HG03442 (cell line): ENCODE data around the gene PLEKHH2.
A peak's percentile ranks its signal among the peaks of the same experiment; 100 is the strongest.

Experiments used
- ATAC-seq: cut with Tn5 transposase; IDR thresholded peaks from one replicate; pipeline ENCODE4 v1.9.1; 2021; ENCODE audit warnings: mild to moderate bottlenecking, moderate library complexity; ENCODE audit not compliant: unreplicated experiment

The PLEKHH2 gene

DNA sequence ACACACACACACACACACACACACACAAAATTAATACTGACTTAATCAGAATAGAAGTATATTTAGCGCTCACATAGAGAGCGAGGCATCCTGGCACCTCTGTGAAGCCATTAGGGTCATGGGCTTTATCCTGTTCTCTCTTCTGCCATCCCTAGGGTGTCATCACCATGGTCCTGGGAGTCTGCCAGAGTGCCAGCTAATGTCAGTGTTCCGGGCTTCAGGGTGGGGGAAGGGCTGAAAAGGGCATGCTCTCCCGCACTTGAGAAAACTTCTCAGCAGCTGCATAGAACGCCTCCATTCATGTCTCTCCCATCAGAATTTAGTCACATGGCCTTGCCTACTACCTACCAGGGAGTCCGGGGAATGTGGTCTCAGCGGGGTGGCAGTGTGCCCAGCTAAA is 117.1 kb downstream of the PLEKHH2 start:
- no peak for ATAC-seq

DNA sequence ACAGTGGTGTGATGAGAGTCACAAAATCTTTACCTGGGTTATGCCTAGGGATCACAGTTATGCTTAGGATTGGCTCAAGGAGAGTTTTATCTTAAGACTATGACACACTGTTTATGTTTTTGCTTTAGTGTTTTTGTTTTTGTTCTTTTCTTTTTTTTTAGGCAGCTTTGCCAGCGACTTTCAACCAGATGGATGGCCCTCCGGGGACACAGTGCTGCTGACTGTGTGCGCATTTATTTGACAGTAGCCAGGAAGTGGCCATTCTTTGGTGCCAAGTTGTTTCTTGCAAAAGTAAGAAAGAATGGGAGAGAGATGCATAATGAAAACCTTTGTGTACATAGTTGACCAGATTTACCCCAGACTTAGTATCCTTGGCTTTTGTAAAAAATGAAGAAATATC is 121.7 kb downstream of the PLEKHH2 start:
- ATAC-seq = no peak

DNA sequence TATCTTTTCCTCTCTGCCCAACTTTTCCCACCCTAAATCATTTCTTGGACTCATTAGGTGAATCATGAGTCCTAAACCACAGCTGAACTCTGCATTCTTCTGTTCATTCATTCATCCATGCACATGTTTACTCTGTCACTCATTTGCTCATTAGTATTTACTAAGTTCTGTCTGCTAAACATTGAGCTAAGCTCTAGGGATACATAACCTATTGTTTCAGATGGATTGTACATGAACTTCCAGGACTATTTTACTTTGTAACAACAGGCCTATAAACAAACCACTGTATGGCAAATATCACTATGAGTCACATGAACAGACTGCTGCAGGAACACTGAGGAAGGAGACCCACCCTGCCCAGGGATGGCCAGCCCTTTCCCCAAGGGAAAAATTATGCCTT is 122.1 kb downstream of the PLEKHH2 start:
- ATAC-seq = no peak

DNA sequence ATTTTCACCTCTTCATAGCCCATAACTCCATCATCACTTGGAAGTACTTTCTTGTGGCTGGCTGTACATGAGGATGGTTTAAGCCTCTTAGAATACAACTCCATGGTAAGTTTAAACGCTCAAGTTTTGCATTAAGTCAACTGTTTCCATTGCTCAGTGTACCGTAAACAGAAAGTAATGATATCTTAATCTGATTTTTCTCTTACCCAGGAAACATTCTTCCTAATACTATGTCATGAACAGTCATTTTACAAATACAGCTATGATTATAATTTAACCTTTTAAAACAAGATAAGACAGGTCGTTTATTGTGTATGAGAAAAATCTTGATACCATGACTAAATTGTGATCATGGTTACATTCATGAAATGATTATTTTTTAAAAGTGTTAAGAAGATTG is 125.2 kb downstream of the PLEKHH2 start:
- ATAC-seq = no peak

DNA sequence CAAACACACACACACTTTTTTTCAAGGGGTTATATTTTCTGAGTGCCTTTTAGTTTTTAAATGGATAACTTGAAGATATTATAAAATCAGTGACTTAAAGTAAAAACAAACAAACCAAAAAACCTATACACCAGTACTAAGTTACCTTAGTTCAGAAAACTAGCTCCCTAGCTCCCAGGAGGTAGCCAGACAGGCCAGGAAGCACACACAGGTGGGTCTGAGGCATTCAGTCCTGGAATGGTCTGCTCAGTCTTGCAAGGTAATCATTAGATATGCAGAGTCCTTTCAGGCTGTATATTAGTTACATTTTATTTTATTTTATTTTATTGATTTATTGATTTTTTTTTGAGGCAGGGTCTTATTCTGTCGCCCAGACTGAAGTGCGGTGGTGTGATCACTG is 126.0 kb downstream of the PLEKHH2 start:
- no peak for ATAC-seq

DNA sequence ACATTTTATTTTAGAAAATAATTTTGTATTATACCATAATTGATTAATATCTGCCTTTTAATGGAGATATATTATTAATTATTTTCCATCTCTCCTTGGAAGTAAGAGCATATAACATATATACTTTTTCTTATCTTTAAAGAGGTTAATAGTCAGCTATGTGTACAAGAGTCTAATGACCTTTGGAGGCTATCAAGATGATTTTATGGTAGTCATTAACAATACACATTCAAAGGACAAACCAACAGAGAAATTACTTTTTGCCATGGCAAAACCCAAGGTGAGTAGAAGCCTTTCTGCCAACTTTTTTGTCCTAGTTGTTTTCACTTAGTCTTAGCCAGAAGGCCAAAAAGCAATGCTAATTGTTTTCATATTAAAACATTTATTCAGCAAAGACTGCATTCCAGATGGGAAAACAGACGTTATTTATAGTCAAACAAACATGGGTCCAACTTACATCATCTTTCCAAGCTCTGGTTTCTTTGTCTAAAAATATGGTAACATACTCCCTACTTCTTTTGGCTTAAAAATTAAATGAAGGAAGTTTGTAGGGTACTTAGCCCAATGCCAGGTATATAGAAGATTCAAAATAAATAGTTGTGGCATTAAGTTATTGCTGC is 127.1 kb downstream of the PLEKHH2 start:
- no peak for ATAC-seq

DNA sequence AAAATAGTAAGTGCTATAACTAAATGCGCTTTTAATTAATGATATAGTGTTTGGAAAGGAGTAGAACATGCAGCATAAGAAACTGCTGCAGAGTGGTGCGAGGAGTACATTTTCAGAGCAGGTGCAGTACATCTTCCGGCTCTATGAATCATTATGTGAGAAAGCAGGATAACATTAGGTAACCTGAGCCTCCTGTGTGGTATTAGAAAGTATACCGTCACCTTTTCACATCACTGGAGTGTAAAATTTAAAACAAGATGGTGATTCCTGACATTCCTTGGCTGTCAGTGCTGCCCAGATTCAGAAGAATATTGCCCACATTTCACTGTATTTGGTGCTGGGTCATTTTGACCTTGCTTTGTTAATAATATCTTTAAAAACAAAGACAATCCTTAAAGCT is 128.9 kb downstream of the PLEKHH2 start:
- no peak for ATAC-seq

DNA sequence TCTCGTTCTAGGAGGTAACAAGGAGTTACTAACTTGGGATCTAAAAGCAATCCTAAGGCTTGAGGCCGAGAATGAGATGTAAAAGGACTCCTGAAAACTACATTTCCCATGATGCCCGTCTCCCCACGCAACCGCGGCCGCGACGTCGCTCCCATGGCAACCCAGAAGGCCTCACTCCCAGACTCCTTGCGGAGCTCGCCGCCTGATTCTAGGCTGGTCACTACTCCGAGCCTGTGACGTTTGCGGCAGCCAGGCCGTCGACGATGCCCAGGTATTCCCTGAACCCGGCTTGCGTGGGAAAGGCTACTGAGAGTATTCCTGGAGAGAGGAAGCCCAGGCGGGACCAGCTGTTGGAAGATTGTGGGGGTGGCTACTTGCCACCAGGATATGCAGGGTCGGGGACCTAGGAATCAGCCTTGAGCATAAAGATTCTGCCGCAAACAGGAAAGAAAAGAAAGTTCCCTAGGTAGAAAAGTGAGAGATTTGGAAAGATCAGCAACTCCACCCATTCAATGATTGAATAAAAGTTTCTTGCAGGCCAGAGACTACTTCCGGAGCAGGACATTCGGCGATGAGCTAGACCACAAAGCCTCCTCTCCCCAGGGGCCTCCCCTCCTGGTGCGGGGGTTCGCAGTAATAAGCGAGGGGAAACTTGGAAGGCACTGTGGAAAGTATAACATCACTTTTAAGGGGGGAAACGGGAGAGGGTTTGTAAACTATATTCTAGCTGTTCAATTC is 137.0 kb downstream of the PLEKHH2 start, which contains the start of gene DYNC2LI1:
TSS of gene DYNC2LI1 (plus strand) at position 164 of the 738 bp plus-strand sequence. CDS start at position 264, 100 bp downstream.
- peak; percentile 99 for ATAC-seq

DNA sequence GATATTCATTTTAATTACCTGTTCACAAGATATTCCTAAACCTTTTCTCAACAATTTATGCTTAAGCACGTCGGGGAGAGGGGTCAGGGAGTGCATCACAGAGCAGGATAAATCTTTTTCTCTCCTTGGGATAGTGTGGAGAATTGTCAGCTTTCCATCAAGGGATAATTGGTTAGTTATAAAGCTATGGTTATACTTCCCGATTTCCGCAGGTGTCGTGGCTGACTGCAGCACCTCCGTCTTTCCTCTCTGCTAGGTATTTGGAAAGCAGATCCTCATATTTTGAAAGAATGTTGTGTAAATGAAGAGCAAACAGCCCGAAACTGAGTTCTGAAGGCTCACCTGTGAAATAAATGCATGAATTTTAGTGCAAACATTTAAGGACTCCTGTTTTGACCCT is 137.6 kb downstream of the PLEKHH2 start:
- no peak for ATAC-seq

DNA sequence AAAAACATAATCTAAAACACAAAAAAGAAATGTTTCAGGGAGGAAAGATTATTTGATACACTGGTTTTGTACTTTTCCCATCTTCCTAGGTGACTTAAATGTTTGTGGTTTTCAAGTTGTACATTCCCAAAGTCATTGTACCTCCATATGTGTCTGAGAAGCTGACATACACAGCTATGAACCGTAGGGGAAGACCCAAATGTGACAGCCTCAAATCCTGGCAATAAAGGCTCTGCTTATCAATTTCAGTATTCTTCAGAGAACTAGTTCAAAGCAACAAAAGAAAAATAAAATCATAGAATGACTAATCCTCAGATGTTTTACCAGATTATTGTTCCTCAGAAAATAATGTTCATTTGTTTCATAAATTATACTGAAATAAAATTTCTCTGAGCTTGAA is 139.3 kb downstream of the PLEKHH2 start:
- no peak for ATAC-seq

DNA sequence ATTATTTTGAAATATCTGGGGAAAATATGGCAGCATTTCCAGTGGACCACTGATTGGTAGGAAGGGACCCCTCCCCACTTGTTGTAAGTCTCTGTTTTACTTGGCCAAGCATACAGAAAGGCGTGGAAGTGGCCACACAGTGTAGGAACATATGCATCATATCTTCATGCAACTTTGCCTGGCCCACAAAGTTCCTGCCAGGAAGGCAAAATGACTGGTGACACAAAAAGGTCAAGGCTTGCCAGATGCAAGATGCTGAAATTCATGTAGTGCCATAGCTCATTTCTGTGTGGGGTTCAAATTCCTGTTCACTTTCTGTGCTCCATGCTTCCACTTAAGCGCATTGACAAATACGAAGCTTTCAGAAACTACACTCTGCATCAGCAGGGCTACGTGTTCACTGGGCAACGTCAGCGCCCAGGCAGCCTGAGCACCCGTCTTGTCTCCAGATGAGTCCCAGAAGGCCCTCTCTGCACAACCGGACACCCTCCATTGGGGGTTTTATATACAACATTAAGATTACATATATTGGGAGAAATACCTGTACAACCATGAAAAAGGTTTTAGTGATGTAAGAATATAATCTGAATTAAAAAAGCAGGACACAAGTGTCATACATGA is 140.4 kb downstream of the PLEKHH2 start:
- ATAC-seq = no peak

DNA sequence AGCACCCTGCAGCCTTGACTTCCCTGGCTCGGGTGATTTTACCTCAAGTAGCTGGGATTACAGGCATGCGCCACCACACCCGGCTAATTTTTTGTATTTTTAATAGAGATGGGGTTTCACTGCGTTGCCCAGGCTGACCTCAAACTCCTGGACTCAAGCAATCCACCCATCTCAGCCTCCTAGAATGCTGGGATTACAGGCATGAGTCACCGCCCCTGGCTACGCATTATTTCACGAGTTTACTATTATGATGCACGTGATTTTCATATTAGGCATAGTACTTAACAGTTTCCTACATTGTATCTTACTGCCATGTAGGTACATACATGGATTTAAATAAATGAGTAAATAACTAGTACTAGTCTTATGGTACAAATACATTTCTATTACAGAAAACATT is 141.2 kb downstream of the PLEKHH2 start:
- ATAC-seq = no peak

DNA sequence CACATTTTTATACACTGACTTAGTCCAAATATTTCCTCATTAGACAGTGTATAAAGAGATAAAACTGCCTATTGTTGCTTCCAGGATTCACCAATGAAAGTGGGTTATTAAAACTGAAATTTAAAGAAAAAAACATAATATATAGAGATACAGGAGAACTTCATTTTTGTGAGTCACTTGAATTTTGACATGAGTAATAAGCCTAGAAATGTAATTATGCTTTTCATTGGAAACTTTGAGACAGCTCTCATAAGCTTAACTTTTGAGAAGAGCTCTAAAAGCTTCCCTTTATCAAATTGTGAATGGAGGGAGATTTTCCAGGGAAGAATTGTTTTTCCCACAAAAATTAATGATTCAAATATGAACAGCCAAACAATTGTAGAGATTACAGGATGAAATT is 150.8 kb downstream of the PLEKHH2 start:
- no peak for ATAC-seq

DNA sequence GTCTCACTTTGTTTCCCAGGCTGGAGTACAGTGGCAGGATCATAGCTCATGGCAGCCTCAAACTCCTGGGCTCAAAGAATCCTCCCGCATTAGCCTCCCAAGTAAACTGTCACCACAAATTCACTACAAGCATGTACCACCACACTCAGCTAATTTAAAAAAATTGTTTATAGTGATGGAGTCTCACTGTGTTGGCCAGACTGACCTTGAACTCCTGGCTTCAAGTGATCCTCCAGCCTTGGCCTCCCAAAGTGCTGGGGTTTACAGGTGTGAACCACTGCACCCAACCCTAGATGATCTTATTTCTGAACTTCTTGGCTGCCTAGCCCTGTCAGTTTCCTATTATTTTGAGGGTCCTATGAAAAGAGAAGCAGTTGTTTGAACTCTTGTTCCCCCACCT is 151.6 kb downstream of the PLEKHH2 start:
- no peak for ATAC-seq

DNA sequence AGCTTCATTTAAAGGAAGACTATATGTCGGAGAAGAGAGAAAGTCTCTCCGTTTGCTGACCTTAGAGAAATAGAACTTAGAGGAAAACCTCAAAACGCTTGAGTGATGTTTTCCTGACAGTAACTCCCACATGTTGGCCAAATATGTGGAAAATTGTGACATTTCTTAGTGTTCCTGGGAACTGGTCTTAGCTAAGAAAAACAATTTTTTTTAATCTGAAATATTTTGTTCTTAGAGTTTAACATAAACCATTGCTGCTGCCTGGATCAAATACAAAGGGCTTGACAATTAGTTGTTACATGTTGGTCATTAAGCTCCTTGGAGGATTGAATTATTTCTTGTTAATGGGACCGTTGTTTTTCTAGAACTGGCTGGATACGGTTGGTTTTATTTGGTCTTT is 153.1 kb downstream of the PLEKHH2 start:
- no peak for ATAC-seq

DNA sequence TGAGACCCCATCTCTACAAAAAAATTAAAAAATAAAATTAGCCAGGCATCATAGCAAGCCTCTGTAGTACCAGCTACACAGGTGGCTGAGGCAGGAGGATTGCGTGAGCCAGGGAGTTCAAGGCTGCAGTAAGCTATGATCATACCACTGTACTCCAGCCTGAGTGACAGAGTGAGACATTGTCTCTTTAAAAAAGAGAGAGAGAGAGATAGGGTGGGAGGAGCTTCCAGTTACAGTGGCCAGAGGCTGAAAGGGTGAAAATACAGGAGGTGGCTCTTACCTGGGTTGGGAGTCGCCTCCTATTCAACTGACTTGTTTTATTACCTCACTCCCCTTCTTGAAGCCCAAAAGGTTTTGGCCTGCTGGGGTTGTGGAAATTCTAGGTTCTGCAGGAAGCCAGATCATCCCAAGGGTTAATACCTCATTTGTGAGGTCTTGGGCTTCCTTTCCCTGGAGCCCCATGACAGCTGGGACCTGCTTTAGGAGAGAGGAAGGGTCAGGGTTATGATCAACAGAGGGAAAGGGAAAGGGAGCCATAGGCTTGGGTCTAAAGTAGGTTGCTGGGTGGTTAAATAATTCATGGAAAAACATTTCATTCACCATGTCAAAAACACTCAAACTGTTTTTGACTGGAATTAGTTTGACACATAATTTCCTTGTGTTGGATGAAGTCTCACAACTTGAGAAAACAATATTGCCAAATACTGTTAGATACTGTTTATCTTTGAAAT is 154.1 kb downstream of the PLEKHH2 start:
- ATAC-seq = no peak

DNA sequence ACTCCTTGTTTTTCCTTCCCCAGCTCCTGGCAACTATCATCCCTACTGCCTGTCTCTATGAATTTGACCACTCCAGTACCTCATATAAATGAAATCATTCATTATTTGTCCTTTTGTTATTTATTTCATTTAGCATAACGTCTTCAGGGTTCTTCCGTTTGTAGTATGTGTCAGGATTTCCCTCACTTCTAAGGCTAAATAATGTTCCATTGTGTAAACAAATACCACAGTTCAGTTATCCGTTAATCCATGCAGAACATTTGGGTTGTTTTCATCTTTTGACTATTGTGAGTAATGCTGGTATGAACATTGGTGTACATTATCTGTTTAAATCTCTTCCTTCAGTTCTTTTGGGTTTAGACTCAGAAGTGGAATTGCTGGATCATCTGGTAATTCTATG is 155.6 kb downstream of the PLEKHH2 start:
- no peak for ATAC-seq

DNA sequence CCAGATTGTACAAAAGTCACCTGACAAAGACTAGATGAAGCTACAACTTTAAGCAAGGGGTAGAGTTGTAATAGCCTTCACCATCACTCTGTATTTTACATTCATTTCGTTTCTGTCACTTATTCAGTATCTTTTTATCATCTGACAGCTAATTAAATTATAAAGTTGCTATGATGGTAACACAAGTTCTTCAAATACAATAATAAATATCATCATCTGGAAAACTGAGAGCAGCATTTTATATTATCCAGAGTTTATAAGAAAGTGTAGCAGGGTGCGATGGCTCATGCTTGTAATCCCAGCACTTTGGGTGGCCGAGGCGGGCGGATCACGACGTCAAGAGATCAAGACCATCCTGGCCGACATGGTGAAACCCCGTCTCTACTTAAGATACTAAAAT is 157.9 kb downstream of the PLEKHH2 start:
- no peak for ATAC-seq

DNA sequence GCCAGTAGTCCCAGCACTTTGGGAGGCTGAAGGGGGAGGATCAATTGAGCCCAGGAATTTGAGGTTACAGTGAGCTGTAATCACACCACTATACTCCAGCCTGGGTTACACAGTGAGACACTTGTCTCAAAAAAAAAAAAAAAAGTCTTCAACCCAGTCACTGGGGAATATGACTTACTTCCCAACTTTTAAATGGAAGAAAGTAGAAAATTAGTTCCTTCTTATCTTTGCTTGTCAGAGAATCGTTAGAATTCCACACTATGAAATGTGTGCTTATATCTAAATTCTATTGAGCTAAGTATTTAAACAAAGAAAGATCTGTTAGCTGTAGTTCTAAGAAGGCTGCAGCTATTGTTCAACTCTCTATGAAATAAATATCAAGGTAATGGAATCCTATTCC is 159.1 kb downstream of the PLEKHH2 start:
- no peak for ATAC-seq

DNA sequence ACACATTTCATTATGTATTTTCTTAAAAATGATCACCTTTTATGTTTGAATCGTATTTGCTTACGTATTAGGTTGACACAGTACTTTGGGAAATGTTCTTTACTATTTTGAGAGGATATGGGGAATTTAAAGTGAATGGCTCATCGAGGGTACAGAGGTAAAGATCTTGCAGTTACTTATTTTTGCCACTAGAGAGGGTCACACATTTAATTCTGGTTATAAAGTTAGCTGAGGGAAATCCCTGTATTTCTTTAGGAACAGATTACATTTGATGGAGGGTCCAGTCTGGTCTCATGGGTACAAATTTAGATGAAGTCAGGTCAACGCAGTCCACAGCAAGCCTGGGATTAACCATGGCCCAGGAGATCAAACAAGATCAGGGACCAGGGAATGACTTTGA is 161.2 kb downstream of the PLEKHH2 start:
- no peak for ATAC-seq

DNA sequence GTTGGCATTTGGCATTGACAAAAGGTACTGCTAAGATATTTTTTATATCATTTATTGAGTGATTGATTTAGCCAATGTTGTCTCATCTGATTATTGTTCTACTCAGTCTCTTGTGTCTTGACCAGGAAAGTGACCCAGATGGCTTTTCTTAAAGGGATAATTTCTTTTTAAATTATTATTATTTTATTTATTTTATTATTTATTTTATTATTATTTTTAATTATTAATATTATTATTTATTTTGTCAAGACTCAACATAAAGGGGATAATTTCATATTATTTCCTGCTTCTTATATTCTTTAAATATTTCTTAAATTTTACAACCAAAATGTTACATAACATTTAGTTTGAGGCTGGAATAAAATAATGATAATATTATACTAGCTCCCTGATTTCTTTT is 163.8 kb downstream of the PLEKHH2 start:
- no peak for ATAC-seq

DNA sequence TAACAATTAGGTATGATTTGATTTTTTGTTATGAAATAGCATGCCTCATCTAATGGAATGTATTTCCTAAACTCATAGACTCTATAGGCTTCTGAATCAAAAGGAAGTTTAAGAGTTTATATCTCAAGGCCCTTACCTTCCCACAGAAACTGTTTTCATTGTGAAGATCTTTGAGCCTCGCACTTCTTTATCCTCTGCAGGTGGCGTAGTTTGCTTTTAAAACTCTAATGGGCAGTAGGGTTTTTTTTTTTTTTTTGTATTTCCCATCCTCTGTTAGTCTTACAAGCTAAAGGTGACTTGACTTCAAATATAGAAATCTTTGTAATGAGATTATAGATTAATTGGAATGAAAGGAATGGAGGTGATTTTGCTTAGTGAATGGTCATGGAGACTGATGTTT is 165.1 kb downstream of the PLEKHH2 start:
- ATAC-seq = no peak
